Fibroblast of pulmonary artery (primary cell): ENCODE results near the gene DUOX1.

Source experiments
- DNase-seq: peaks from one replicate; pipeline ENCODE4 v3.0.0-alpha.2; 2010; ENCODE audit warnings: low read depth
- H3K4me3 ChIP-seq: replicated peaks from 2 replicates; pipeline ENCODE4 v1.5.1; 2011; ENCODE audit warnings: low read depth, mild to moderate bottlenecking, control low read depth, low read length, moderate library complexity
- CTCF ChIP-seq: IDR thresholded peaks from 2 replicates; pipeline ENCODE4 v1.5.1; 2011; ENCODE audit warnings: mild to moderate bottlenecking, control low read depth, low read length, inconsistent platforms; ENCODE audit errors: missing control alignments

The DUOX1 gene

GRCh38 chr15:45113380-45113990 is 16.3 kb upstream of the DUOX1 start:
- H3K4me3 ChIP-seq: no peak overlapping the region
- no peak for DNase-seq
- no peak for TF ChIP-seq CTCF

DNA sequence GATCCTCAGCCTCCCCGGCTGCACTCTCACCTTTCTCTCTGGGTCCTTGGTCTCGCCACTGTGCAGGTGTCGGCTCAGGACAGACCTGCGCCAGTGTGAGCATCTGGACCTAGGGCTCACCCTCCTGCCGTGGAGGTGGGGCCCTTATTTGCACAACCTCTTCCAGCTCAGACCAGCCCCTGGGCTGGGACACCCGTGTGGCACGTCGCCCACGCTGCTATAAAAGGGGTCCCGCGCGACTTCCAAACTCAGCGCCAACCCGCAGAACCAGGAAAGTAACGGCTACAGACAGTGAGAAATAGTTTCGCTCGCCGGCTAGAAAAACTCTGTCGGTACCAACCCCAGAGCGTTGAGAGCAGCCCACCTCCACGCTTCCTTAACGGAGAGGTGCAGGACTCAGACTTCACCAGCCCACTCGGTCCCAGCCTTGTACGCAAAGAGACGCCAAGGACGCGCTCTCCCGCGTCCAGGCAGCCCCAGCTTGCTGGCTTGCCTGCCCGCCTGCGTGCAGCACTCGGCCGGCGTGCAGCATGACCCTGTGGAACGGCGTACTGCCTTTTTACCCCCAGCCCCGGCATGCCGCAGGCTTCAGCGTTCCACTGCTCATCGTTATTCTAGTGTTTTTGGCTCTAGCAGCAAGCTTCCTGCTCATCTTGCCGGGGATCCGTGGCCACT is 15.6 kb upstream of the DUOX1 start, which contains the start of the genes DUOX2 and DUOXA2:
Gene DUOX2, minus strand, starts transcription at position 97 of the 675 bp plus-strand sequence. CDS start 761 bp downstream, outside the sequence.
Gene DUOXA2, plus strand, starts transcription at position 251 of the 675 bp plus-strand sequence. Its CDS starts 280 bp downstream, at position 531.
- no peak within 1 kb of the TSS for H3K4me3 ChIP-seq
- no peak for TF ChIP-seq CTCF
- DNase-seq: no peak

- no peak for TF ChIP-seq CTCF
- no peak for DNase-seq
- no peak overlapping the region for H3K4me3 ChIP-seq
Measured at GRCh38 chr15:45114751-45115085, 15.1 kb upstream of the DUOX1 start.

DNA sequence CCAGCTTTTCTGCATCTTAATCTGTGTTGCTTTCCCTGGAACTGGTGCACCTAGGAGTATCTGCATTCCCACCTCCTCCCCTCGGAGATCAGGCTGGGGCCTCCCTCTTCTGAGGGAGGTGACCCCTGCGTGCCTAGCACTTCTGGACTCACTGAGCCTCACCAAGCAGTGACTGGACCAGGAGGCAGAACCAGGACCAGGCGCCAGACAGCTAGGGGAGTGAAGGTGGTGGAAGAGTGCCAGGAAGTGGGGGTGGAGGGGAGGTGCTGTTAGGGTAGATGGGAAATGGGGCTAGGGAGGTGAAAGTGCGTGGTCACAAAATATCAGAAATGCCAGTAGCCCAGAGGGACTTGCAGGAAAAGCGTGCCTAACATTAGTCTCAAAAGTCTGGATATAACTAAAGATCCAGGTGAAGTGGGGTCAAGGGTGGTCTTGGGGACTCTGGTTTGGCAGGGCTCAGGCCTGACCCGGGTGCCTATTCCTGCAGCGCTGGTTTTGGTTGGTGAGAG is 14.4 kb upstream of the DUOX1 start:
- no peak overlapping the region for H3K4me3 ChIP-seq
- DNase-seq: no peak
- no peak for TF ChIP-seq CTCF

DNA sequence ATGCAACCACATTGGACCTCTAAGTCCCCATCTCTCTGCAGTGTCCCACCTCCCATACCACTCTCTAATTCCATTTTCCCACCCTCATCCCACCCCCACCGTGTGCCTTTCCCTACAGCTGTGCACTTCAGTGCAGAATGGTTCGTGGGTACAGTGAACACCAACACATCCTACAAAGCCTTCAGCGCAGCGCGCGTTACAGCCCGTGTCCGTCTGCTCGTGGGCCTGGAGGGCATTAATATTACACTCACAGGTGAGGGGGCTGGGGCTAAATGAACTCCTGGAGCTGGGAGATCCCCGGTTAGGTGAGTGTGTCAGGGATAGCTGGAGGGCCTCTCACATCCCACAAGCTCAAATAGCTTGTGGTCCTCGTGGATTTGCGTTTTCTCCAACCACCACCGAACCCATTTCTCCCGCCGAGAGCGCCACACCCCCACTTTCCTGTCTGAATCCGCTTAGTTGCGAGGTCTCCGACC is 13.8 kb upstream of the DUOX1 start:
- no peak for DNase-seq
- TF ChIP-seq CTCF: no peak
- no peak overlapping the region for H3K4me3 ChIP-seq

DNA sequence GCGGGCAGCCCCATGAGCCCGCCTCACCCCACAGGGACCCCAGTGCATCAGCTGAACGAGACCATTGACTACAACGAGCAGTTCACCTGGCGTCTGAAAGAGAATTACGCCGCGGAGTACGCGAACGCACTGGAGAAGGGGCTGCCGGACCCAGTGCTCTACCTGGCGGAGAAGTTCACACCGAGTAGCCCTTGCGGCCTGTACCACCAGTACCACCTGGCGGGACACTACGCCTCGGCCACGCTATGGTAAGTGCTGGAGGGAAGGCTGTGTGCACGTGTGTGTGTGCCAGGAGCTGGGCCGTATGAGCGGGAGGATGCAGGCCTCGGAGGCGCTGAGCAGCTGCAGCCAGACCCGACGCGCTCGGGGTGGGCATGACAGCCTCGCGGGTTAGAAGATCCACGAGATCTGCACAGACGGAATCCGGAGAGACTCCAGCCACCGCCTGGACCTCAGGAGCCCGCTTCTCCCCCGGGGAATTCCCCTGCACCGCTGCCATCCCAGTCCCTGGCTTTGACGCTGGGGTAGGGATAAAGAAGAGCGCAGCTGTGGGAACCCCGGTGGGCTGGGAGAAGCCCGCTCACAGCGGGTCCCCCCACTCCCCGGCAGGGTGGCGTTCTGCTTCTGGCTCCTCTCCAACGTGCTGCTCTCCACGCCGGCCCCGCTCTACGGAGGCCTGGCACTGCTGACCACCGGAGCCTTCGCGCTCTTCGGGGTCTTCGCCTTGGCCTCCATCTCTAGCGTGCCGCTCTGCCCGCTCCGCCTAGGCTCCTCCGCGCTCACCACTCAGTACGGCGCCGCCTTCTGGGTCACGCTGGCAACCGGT is 13.1 kb upstream of the DUOX1 start:
- no peak for DNase-seq
- no peak overlapping the region for H3K4me3 ChIP-seq
- no peak for TF ChIP-seq CTCF
